Head of caudate nucleus (tissue), 42 donors: Measurements from ENCODE around the gene FXN.
A peak's percentile ranks its signal among the peaks of the same experiment; 100 is the strongest.
"Not testable (repeated sequence)": the region's sequence is repeated elsewhere in the genome, so short reads cannot be mapped to it uniquely, and the experiment has no call there.

Experiments
- DNase-seq, 42 donors: peaks; one replicate each; pipeline versions ENCODE4 v3.0.0 to v3.0.0-alpha.2; 2020 to 2021; ENCODE audit warnings: mixed read lengths in 7 of 42
- intact Hi-C: fragments of 100-400 bp; cut with DNase I; formaldehyde crosslinking; loops from one replicate; pipeline ENCODE4 v1.15.0; 2022

The FXN gene

DNA sequence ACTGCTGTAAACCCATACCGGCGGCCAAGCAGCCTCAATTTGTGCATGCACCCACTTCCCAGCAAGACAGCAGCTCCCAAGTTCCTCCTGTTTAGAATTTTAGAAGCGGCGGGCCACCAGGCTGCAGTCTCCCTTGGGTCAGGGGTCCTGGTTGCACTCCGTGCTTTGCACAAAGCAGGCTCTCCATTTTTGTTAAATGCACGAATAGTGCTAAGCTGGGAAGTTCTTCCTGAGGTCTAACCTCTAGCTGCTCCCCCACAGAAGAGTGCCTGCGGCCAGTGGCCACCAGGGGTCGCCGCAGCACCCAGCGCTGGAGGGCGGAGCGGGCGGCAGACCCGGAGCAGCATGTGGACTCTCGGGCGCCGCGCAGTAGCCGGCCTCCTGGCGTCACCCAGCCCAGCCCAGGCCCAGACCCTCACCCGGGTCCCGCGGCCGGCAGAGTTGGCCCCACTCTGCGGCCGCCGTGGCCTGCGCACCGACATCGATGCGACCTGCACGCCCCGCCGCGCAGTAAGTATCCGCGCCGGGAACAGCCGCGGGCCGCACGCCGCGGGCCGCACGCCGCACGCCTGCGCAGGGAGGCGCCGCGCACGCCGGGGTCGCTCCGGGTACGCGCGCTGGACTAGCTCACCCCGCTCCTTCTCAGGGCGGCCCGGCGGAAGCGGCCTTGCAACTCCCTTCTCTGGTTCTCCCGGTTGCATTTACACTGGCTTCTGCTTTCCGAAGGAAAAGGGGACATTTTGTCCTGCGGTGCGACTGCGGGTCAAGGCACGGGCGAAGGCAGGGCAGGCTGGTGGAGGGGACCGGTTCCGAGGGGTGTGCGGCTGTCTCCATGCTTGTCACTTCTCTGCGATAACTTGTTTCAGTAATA is at the start of gene FXN:
TSS of gene FXN (plus strand) at position 315 of the 871 bp plus-strand sequence. CDS start at position 346, 31 bp downstream.
- intact Hi-C loops, result loop anchor here (5.0 to 10.0 kb wide), 2 partner anchors 147 to 509 kb away; no protein-coding TSS in a partner anchor
- peak; percentile 50 to 91 (median 84) for DNase-seq

GRCh38 chr9:68986949-68987348 is 48.6 kb upstream of the FXN start:
- intact Hi-C loops, DNase-seq: not testable (repeated sequence)

DNA sequence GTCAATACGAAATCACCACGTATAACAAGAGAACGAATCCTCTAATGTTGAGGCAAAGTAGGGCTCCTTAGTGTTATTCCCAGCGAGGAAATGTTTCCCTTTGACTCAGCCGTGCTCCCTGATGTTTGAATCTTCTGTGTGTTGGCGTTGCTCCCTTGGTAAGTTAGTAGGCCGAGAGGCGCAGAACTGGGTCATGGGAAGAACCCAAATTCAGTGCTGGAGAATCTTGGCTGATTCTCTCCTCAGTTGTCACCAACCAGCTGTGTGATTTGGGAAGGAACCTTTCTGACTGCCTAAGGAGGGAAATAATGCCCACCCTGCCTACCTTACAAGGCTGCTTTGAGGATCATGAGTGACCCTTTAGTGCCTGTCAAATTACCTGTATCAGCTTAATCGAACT is 44.1 kb upstream of the FXN start:
- intact Hi-C loops, result no loop called here
- DNase-seq, result peak in 1 of 42 donors; percentile 37

DNA sequence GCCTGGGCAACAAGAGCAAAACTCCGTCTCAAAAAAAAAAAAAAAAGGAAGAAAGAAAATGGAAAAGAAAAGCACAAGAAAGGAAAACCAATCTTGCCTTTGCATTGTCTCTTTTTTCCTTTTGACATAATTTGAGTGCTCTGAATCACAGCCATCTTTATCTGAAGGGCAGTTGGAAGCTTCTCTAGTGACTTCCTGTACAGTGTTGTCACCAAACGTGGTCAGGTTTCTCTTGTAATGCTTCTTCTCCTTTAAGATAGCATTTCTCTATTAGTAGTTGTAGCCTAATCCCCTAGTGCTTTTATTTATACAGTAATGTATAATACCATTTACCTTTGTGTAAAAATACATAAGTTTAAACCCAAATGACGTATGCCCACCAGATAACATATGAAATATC is 39.8 kb upstream of the FXN start:
- intact Hi-C loops, result no loop called here

DNA sequence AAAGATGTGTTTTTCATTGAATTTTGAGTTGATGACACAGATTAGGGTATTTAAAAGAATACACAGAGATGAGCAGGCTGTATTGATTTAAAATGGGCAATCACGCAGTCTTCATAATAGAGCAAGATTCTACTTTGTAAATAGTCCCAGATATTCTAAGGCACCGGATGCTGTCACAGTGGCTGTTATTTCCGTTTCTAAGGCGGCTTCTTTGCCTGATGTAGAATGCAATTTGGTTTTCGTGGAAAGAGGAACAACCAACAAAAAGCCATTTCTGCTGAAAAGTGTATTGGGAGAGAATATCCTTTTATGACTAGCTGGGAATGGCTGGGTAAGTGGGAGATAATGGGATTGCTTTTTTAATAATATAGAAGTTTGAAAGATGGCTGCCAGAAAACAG is 39.1 kb upstream of the FXN start:
- intact Hi-C loops, result no loop called here
- DNase-seq, result peak in 1 of 42 donors; percentile 35

More for the DNA sequence above, 39.8 kb upstream of the FXN start:
- DNase-seq, result peak in 1 of 42 donors; percentile 20

- peak in 1 of 42 donors; percentile 17 for DNase-seq
- intact Hi-C loops, result no loop called here
Observed at GRCh38 chr9:68997666-68998065, 37.9 kb upstream of the FXN start.

DNA sequence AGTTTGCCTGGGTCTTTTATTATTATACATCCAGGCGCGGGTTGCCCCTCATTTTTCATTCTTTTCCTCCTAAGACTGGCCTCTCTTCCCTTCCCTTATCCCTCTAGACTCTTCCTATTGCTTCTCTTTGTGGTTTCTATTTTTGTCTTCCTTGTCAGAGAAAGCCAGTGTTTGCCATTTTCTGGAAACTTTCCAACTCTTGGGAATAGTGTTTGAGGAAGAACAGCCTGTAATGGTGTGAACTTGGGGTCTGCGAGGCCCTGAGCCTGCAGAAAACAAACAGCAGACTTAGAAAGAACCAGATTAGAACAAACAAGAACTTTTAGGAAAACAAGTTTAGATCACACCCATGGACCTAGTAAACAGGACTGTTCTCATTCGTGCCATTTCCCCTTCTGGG is 37.2 kb upstream of the FXN start:
- DNase-seq, result no peak
- intact Hi-C loops, result no loop called here

DNA sequence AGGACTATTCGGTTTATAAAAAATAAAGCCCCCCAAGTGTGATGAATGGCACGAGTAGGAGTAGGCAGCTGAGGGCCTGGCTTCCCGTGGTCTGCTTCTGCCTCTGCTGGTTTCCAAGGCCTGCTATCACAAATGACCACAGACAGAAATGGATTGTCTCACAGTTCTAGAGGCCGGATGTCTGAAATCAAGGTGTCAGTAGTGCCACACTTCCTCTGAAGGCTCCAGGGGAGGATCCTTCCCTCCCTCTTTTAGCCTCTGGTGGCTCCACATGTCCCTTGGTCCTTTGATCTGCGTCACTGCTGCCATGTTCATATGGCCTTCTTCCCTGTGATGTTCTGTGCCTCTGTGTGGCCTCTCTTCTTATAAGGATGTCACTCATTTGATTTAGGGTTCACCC is 36.7 kb upstream of the FXN start:
- intact Hi-C loops, result no loop called here
- no peak for DNase-seq

DNA sequence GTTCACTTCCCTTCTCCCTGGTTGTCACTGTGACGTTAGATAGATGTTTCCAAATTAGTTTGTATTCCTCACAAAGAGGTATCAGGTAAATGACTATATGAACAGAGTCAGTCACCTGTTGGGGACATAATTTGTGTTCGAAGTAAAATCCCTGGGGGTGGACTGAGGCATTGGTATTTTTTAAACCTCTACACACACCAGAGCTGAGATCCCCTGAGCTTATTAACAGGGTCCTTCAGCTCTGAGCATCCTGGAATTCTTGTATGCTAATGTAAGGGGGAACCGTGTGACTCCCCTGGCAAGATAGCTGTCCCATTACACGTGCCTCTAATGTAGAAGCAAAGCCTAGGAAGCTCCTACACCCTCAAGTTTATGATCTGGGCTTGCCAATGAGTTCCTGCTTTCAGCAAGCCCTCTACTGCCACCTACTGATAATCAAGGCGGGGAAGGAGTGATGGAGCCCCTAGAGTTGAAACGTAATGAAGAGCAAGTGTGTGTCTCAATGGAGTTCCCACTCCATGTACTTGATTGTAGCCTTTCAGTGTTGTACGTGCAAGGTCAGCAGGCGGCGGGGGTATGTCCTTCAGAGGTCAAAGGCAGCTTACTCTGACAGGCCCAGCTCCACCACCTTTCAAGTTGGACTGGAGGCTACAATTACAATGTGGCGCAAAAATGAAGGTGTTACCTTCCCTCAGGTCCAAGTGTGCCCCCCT is 36.0 kb upstream of the FXN start:
- peak in 40 of 42 donors; percentile 39 to 89 (median 70) for DNase-seq
- intact Hi-C loops, result no loop called here

GRCh38 chr9:69001921-69002320 is 33.6 kb upstream of the FXN start:
- intact Hi-C loops, result no loop called here
- DNase-seq, result no peak

DNA sequence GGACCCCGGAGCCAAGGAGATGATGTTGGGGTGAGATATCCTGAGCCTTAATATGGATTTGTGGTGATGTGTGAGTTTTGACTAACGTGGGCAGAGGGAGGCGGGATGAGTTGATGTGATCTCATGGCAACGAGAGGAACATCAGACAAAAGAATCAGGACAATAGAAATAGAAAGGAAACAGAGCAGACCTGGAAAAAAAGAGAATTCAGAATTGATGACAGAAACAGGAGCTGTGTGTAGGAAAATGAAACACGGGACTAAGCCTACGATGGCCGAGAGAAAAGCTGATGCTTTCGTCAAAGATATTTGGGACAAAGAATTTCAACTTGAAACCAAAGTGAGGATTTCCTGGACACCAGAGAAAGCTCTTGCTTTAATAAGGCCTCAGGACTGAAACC is 32.5 kb upstream of the FXN start:
- intact Hi-C loops, result no loop called here

DNA sequence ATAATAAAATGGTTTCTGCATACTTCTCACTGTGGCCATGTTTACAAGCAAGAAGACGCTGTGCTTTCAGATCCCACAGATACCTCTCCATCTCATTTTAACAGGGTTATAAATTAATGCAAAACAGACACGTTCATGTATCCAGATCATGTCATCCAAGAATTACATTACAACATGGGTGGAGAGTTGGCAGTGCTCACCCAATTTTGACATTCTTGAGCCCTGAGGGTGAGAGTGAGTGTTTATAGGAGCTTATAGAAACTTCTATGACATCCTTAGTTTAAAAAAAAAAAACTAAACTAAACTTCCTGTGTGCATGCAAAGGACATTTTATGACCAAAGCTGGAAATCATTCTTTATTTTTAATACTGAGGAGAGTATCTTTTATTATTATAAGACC is 30.7 kb upstream of the FXN start:
- intact Hi-C loops, result no loop called here
- no peak for DNase-seq

More for the DNA sequence above, 32.5 kb upstream of the FXN start:
- no peak for DNase-seq

DNA sequence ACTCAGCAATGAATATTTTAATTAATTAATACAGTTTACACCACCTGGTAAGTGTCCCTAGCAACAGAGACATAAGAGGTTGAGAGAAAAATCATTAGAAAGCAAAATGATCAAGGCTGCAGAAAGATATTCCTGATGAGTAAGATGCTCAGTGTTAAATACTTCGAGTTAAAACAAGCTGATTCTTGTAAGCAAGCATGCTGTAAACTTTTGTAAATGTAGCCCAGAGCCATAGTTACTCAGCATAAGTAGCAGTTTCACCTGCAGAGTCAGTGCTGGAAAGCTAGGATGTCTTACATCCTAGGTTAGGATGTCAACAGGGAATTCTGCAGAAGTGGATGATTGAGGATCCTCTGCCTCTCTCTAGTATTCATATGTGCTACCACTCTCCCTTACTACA is 25.8 kb upstream of the FXN start:
- intact Hi-C loops, result no loop called here
- DNase-seq, result no peak

- peak in 3 of 42 donors; percentile 11 to 25 (median 22) for DNase-seq
- intact Hi-C loops, result no loop called here
Observed at GRCh38 chr9:69012696-69013381, 22.7 kb upstream of the FXN start.

- no peak for DNase-seq
- intact Hi-C loops, result no loop called here
Observed at GRCh38 chr9:69013382-69013727, 22.2 kb upstream of the FXN start.

DNA sequence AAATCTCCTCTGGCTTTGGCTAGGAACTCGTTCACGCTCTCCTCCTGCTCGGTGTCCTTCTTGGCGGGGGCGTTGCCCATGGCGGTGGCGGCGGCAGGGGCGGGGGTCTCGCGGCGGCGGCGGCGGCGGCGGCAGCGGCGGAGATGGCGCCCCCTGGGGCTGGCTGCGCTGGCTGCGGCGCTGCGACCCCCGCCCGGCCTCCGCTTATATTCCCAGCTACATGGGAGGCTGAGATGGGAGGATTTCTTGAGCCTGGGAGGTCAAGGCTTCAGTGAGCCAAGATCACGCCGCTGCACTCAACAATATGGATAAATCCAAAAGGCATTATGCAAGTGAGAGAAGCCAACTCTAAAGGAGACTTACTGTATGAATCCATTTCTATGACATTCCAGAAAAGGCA is 21.5 kb upstream of the FXN start, which contains the start of gene PRKACG:
TSS of gene PRKACG (minus strand) at position 101 of the 400 bp plus-strand sequence. CDS start at position 80, 21 bp downstream.
- intact Hi-C loops, result no loop called here
- no peak for DNase-seq

DNA sequence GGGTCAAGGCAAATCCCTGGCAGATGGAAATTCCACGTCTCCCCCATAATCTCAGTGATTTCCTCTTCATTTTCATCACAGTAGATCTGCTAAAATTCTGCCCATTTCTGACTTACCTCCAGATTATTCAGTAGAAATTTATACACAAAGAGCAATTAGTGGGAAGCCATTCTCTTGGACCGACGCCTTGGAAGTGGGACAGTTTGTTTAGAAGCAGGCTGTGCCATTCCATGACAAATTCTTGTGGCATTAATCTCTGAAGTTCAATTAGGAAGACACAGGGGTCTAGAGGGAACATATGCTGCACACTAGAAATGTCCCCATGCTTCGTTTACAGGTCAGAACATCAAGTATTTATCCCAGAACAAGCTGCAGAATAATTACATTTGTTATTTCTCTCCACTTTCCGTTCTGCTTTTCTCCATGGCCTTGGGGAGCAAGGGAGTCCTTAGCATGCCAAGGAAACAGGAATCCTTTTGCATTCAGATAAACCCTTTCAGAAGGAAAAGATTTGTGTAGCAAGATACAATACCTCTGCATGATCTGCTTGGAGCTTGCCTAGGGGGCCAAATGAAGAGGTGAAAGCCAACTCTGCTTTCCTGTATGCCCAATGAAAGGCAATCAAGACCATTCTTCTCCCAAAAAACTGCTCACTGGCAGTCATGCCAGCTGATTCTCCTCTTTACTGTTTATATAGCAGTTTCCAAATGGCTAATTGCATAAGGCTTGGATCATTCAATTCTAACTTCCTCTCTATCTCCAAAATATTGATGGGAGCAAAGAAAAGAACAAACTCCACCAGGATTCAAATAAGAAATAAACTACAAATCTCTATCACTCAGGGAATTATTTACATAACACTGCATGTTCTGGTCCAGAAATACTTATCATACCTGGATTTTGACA is 19.1 kb upstream of the FXN start:
- intact Hi-C loops, result no loop called here
- no peak for DNase-seq

- intact Hi-C loops, result no loop called here
- no peak for DNase-seq
Observed at GRCh38 chr9:69018737-69019136, 16.8 kb upstream of the FXN start.

GRCh38 chr9:69019808-69020207 is 15.7 kb upstream of the FXN start:
- intact Hi-C loops, result no loop called here
- no peak for DNase-seq
